GM18526 (cell line): ENCODE measurements around the gene SETD6.
A peak's percentile ranks its signal among the peaks of the same experiment; 100 is the strongest.

ENCODE experiments used
- POLR2A ChIP-seq: IDR thresholded peaks from 3 replicates; pipeline ENCODE4 v1.6.1; 2011; ENCODE audit not compliant: insufficient read length; ENCODE audit errors: extremely low read depth

The SETD6 gene

DNA sequence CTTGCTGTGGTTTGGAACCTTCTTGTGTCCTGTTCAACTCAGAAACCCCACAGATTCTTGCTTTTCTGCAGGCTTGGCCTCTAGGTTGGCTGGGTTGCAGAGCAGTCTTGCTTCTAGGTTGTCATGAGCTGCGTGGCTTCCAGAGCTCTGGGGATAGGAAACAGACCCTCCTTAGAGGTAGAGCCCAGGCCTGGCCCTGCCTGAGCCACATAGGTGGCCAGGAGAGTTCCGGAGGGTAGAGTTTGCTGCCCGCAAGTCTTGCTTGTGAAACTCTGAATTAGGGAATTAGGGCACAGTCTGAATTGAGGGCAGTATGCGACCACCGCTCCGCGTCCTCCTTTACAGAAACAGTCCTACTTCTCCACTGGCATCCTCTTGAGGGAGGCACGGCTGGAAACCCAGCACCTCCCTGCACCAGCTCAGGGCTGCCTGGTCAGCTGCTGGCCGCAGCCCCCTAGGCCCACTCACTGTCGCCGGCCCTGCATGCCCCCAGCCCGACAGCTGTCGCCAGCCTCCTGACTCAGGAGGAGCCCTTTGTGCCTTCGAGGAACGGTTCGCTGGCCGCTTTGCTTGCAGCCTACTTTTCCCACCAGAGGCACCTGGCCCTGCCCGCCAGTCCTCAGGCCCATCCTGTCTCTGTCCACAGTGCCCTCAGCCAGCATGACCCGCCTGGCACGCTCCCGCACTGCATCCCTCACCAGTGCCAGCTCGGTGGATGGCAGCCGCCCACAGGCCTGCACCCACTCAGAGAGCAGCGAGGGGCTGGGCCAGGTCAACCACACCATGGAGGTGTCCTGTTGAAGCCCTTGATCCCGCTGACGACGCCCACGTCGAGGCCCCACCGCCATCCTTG, 4.3 kb upstream of the SETD6 start:
- TF ChIP-seq POLR2A: no peak

DNA sequence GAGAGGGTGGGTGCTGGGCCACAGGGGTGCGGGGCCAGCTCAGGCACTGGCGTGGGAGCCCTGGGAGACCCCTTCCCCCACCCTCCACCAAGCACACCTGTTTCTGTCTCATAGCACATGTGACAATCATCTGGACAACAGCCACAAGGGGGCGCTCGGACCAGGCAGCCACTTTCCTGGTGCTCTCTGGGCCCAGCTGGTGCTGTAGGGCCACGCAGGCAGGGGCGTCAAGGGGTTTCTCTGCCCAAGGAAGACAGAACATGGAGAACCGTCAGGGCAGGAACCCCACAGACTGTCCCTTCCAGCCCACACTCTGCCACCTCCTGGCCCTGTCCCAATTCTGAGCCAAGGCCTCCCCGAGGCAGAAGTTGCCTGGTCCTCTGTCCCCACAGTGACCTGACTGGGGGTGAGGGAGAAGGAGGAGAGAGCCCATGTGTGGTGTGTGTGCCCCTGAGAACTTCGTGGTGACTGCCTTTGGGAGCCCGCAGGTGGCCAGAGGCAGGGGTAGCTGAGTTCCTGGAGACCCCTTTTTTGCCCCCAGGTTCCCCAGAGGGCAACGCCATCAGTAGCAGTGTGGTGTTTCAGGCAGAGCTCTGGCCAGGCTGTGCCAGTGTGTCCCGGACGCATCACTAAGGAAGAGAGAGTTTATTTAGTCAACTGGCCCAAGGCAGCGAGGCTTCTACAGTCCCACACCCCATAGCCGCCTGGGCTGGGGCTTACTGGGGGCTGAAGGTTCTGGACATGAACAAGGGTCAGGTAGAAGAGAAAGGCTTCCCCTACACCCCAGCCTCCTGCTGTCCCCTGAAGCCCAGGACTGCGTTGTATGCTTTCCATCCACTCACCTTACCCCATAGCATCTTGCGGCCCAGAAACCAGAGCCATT, 3.1 kb upstream of the SETD6 start:
- no peak for TF ChIP-seq POLR2A

DNA sequence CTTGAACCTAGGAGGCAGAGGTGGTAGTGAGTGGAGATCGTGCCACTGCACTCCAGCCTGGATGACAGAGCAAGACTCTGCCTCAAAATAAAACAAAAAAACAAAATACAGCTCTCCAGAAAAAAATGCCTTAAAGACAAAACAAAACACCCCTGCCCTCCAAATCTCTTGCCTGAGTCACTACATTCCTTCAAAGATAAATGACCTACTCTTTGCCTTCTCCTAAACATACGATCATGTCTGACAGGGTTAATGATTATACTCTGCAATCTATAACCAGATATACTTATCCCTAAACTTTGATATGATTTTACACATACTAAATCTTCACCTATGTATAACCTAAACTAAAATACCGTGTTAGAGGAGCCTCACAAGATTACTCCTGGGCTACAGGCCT, 1.4 kb upstream of the SETD6 start:
- TF ChIP-seq POLR2A: no peak

DNA sequence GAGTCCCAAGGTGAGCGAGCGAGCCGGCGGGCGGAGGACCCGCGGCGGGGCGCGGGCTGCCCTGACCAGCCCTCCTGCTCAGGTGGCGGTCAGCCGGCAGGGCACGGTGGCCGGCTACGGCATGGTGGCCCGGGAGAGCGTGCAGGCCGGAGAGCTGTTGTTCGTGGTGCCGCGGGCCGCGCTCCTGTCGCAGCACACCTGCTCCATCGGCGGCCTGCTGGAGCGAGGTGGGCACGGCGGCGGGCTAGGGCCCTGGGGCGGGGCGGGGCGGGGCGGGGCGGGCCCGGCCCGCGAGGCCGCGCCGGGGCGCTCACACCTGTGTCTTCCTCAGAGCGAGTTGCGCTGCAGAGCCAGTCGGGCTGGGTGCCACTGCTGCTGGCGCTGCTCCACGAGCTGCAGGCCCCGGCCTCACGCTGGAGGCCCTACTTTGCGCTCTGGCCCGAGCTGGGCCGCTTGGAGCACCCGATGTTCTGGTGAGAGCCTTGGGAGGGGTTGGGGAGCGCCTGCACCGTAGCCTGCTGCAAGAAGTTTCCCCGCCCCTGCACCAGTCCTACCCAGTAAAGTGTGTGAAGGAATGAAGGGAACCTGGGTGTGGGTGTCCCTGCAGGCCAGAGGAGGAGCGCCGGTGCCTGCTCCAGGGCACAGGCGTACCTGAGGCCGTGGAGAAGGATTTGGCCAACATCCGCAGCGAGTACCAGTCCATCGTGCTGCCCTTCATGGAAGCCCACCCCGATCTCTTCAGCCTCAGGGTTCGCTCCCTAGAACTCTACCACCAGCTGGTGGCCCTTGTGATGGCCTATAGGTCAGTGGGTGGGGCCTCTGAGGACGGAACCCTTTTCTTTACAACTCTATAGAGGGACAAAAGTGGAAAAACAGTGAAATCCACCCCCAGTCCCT, 802 bp downstream of the SETD6 start:
- peak; percentile 0 for TF ChIP-seq POLR2A

DNA sequence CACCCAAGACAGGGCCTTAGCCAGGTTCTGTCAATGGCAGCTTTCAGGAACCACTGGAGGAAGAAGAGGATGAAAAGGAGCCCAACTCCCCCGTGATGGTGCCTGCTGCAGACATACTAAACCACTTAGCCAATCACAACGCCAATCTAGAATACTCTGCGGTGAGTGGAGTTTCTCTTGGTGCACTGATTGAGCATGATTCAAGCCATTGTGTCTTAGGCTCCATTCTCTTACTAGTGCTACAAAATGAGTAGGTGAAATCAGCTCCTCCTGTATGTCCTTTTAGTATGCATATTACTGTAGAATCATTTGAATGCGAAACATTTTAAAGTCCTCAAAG, 1.4 kb downstream of the SETD6 start:
- TF ChIP-seq POLR2A: no peak

DNA sequence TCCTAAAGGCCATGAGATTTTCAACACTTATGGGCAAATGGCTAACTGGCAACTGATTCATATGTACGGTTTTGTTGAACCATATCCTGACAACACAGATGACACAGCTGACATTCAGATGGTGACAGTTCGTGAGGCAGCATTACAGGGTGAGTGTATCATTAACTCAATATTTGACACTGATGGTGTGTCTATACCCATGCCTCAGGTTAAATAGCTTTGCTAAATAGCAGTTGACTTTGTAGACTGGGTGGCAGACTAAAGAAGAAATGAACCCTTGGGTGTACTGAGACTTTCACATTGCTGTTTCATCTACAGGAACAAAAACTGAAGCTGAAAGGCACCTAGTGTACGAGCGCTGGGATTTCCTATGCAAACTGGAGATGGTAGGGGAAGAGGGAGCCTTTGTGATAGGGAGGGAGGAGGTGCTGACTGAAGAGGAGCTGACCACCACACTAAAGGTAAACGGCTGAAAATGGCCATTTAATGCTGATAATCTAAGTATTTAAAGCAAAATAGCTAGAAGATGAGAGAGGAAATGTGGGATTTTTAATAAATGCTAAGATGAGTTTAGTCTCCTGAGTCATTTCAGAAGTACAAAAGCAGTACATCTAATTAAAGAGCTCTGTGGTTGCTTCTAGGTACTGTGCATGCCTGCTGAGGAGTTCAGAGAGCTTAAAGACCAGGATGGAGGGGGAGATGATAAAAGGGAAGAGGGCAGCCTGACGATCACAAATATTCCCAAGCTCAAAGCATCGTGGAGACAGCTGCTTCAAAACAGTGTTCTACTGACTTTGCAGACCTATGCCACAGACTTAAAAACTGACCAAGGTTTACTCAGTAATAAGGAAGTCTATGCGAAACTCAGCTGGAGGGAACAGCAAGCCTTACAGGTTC, 3.0 kb downstream of the SETD6 start:
- TF ChIP-seq POLR2A: no peak

DNA sequence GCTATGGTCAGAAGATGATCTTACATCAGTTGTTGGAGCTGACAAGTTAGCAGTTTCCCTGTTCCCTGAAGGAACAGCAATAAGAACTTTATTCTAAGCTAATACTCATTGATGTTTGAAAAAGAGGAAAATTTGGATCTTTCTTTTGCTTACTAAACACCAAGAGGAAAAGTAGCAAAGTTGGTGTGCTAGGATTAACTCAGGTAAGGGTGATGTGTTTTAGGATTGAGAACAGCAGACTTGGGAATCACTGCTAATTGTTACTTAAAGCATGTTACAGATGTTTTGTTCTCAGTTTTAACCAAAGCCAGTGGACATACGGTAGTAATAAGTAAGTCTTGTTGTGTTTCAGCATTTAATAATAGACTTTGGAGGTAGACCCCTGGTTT, 3.7 kb downstream of the SETD6 start:
- no peak for TF ChIP-seq POLR2A

DNA sequence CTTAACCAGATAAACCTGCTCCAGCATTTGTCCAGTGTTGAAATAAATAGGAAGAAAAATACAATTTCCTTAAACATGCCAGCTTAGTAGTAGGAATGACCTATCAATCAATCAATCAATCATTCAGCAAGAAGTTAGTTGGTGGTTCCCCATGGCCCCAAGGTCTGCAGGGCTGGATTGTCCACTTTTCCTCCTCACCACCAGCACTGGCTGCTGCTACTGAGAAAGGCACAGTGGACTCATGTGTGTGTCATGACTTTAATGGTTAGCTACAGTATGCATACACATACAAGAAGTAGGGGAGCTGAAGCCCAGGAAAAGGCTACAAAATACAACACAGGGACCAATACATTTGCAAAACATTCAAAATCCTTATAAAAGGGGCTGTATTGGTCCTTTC, 4.4 kb downstream of the SETD6 start:
- TF ChIP-seq POLR2A: no peak

DNA sequence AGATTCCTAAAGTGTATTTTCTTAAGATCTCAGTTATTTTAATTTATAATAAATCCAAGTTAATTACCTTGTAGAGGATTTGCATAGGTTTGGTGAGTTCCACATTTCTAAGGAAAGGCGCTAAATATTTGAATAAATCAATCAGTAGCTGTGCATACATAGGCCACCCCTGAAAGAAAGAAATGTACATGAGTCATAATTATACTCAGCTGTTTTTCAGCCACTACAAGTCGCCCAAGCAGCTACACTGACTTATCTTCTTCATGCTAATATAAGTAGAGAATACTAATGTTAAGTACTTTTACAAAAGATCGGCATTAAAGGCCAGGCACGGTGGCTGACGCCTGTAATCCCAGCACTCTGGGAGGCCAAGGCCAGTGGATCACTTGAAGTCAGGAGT, 14.9 kb downstream of the SETD6 start:
- no peak for TF ChIP-seq POLR2A

DNA sequence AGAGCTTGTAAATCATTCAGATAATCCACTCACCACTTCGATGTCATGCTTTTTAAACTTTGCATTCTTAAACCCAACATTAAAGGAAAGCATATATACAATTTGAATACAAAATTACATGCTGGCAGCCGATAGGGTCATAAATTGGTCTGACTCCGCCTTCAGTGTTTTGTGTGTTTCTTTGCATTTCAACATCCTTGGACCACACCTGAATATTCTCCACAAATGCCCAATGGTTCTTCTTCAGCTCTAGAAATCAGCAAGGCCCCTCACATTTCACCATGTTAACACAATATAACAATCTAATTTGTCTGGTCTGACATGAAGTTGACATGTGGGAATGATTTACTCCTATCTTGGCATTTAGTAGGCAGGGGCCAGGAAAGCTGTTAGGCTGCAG, 17.1 kb downstream of the SETD6 start:
- TF ChIP-seq POLR2A: no peak

DNA sequence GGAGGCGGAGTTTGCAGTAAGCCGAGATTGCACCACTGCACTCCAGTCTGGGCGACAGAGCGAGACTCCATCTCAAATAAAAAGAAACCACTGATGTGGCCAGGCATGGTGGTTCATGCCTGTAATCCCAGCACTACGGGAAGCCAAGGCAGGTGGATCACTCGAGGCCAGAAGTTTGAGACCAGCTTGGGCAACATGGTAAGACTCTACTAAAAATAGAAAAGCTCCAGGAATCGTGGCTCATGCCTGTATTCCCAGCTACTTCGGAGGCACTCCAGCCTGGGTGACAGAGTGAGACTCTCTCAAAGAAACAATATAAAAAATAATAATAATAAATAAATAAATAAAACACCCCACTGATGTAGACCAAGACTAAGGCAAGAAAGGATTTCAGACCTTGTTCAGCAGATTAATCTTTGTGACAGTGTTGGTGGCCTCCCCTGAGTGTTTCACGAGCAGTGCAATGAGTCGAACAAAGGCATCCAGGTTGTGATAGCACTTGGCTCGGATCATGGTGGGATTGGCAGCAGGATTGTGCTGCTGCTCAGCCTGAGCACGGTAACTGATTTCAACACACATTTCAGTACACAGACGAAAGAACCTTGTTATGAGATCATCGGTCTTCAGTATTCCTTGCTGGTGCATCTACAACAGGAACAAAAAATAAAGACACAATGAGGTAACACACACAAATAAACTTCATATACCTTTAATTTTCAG, 18.6 kb downstream of the SETD6 start:
- no peak for TF ChIP-seq POLR2A

DNA sequence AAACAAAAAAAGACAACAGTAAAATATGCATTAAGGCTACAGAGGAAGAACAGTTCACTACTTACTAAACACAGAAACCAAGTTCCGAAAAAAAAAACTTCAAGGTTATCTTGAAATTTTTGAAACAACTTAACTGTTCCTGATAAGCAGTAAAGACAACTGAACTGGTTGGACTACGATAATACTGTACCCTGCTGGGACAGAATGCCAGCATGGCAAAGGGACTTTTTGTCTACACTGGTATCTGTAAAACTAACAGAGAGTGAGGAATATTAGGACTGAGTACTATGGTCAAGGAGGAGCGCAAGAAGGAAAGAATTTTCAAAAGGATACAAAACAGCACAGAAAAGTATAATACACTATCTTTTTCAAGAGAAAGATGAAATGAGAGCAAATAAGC, 19.8 kb downstream of the SETD6 start:
- no peak for TF ChIP-seq POLR2A

DNA sequence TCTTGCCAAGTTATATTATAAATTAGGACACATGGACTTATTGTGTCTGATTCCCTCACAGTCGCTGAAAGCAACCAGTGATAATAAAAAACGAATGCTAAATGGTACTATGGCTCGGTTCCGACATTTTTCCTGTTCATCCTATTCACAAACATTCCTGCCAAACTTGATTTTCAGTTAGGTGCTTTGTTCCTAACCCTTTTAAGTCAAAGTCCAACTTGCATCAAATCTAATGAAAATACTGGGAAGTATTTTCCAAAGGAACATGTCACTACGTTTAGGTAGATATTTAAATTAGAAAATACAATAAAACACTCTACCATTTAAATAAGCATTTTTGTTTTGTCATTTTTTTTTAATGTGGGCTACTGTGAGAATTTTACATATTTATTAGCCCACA, 21.0 kb downstream of the SETD6 start:
- TF ChIP-seq POLR2A: no peak
